Adrenal gland (tissue), 19 donors: ENCODE measurements around the gene GLB1L2. TPM values are rescaled to one million over a fixed set of nuclear protein-coding genes. Genes with fewer than 3 reads are reported as not detected.
"Not testable (repeated sequence)": the region's sequence is repeated elsewhere in the genome, so short reads cannot be mapped to it uniquely, and the experiment has no call there.

ENCODE experiments used
- DNase-seq, 7 donors: peaks; one replicate each; pipeline ENCODE4 v3.0.0-alpha.2; 2019 to 2020
- H3K27ac ChIP-seq, 5 donors: fragments of 200-600 bp; sonication (generic) in 4 of 5; 1 replicate in 3 of 5; 2 replicates in 2 of 5; pipeline versions ENCODE4 v1.5.1 to v1.8.0; 2016 to 2020; ENCODE audit warnings: mild to moderate bottlenecking in 1 of 5
- H3K27me3 ChIP-seq: fragments of 200-600 bp; 2 replicates; pipeline ENCODE4 v1.8.0; 2021
- H3K36me3 ChIP-seq, 2 donors: fragments of 200-600 bp; replicated peaks in 1 of 2; 1 replicate in 1 of 2; 2 replicates in 1 of 2; pipeline versions ENCODE4 v1.5.1 to v1.8.0; 2018 to 2022
- H3K4me1 ChIP-seq, 2 donors: fragments of 200-600 bp; replicated peaks in 1 of 2; 1 replicate in 1 of 2; 2 replicates in 1 of 2; pipeline versions ENCODE4 v1.5.1 to v1.8.0; 2018 to 2021
- H3K4me3 ChIP-seq, 4 donors: fragments of 200-600 bp; sonication (generic) in 3 of 4; one replicate each; pipeline ENCODE4 v1.5.1; 2016 to 2018
- H3K9me3 ChIP-seq, 3 donors: fragments of 200-600 bp; sonication (generic) in 1 of 3; replicated peaks in 1 of 3; 1 replicate in 2 of 3; 2 replicates in 1 of 3; pipeline versions ENCODE4 v1.5.1 to v1.8.0; 2016 to 2021
- CTCF ChIP-seq, 6 experiments: fragments of 450-650 bp in 4 of 6; fragments of 200-600 bp in 2 of 6; sonication (generic) in 1 of 6; IDR thresholded peaks; 1 replicate in 5 of 6; 2 replicates in 1 of 6; pipeline versions ENCODE4 v1.5.1 to v1.8.0; 2016 to 2021; ENCODE audit warnings: antibody characterized with exemption in 6 of 6, mild to moderate bottlenecking in 2 of 6, moderate library complexity in 1 of 6
- POLR2A ChIP-seq, 2 donors: fragments of 450-650 bp; IDR thresholded peaks; one replicate each; pipeline ENCODE4 v1.6.1; 2017; ENCODE audit warnings: antibody characterized with exemption in 2 of 2, mild to moderate bottlenecking in 2 of 2, moderate library complexity in 1 of 2
- WGBS, 4 donors: extraction: QIAGEN DNeasy Blood & Tissue Kit in 2 of 4; methylation state at CpG; one replicate each; pipeline versions ENCODE4 v1.1.5 to v1.1.7; 2013 to 2017; 5-methylcytosine and 5-hydroxymethylcytosine counted together
- intact Hi-C, 2 donors: fragments of 100-400 bp; cut with DNase I; formaldehyde crosslinking; loops; one replicate each; pipeline versions ENCODE4 v1.14.1 to v1.15.0; 2022 to 2023
- long read RNA-seq, 10 donors: library from polyadenylated mRNA in 3 of 10; unstranded in 2 of 10; stranded (forward) in 1 of 10; transcript quantifications; one replicate each; pipeline ENCODE4 v2.0.0 and lab custom pipeline, GENCODE V29; 2021 to 2026
- polyA plus RNA-seq, 3 donors: library from polyadenylated mRNA; stranded (reverse); fragments of 200-250 nt in 2 of 3; fragments of 350-450 nt in 1 of 3; fragmentation: Illumina TruSeq in 1 of 3; extraction: RNeasy Lipid Tissue Mini Kit (QIAGEN cat#74804) in 1 of 3; gene quantifications; one replicate each; pipeline ENCODE4 v1.2.3, GENCODE V29; 2013 to 2014
- total RNA-seq, 9 donors: library from RNA; depleted of rRNA in 4 of 9; stranded (reverse); fragments of >200 nt in 4 of 9; fragments of 120-200 nt in 1 of 9; fragmentation: NEBNext Ultra II Directional in 1 of 9; extraction: Animal tissue kit (Norgen Biotek cat#: 25700) in 1 of 9; gene quantifications; one replicate each; pipeline versions ENCODE4 v1.1.0 to v1.2.4, GENCODE V29; 2013 to 2023
- donor health status: healthy with polysubstance abuse.
- donor health status: Bipolar disorder and iron deficiency.
- donor health status: DM: yes; HTN: yes; CAD: no.
- donor health status: DM: no; HTN: no; CAD: no.
- donor health status: DM: no; HTN: no; CAD: no.
- donor health status: DM: yes; HTN: yes; CAD: no.

Gene GLB1L2
- total RNA-seq (1 to 10 TPM in 7 of 9 donors, under 1 TPM in 2; 0.66 to 8.1 (median 2.0) TPM), polyA plus RNA-seq (1 to 10 TPM; 2.4 to 3.6 (median 3.5) TPM)
- long read RNA-seq, donor 1, result 0 reads
- long read RNA-seq, donor 2, result 0 reads
- long read RNA-seq, donor 3, result 0 reads
- long read RNA-seq, donor 4, result 0 reads
- long read RNA-seq, donor 5, partial matches to known transcripts, result 4 of 20 reads
- long read RNA-seq, donor 5, other reads (novel, unspliced or antisense), result 16 of 20 reads
- long read RNA-seq, donor 6, partial matches to known transcripts, result 0 of 2 reads
- long read RNA-seq, donor 6, other reads (novel, unspliced or antisense), result 1 of 2 reads
- long read RNA-seq, donor 7, result 0 reads
- long read RNA-seq, donor 8, result 0 reads
- long read RNA-seq, donor 9, result 0 reads
- long read RNA-seq, donor 10, result 0 reads

- Histone ChIP-seq H3K4me3 (peak within 1 kb of the TSS in 2 of 4 donors; percentile 20 to 56), H3K27me3 (no peaks in the 10 kb centered on the region), H3K36me3 (no peaks in the 10 kb centered on the region), H3K9me3 (no peaks in the 10 kb centered on the region), H3K4me1 (peaks cover 12 to 13% of the 10 kb centered on the region in 2 donors), H3K27ac (no peak within 1 kb of the TSS)
- intact Hi-C loops, result no loop called here
- TF ChIP-seq POLR2A (IDR thresholded peaks at IDR 0.05), result no peak
- TF ChIP-seq CTCF (IDR thresholded peaks at IDR 0.05), result no peak
- 1% methylated on average over 18 to 80 of the region's 80 CpGs for WGBS, 4 donors
- DNase-seq, result peak; percentile 41 to 80 (median 79)
These were observed at the start of gene GLB1L2 for GRCh38 chr11:134331354-134332188. Gene GLB1L2, plus strand, starts transcription at chr11:134331988. Its CDS starts 74 bp downstream, at chr11:134332062.

GRCh38 chr11:134282121-134283045 is 49.4 kb upstream of the GLB1L2 start:
- WGBS, 4 donors, result 76 to 87% (median 82%) methylated on average over 17 to 22 of the region's 22 CpGs
- no peaks in the 10 kb centered on the region for H3K36me3 ChIP-seq
- no peaks in the 10 kb centered on the region for H3K4me1 ChIP-seq
- no peak overlapping the region for H3K4me3 ChIP-seq
- TF ChIP-seq POLR2A (IDR thresholded peaks at IDR 0.05) (no peak), CTCF (IDR thresholded peaks at IDR 0.05) (no peak)
- DNase-seq, result peak in 1 of 7 donors; percentile 24
- H3K27me3 ChIP-seq, result peaks cover 23% of the 10 kb centered on the region
- no peak overlapping the region for H3K27ac ChIP-seq
- no peaks in the 10 kb centered on the region for H3K9me3 ChIP-seq
- intact Hi-C loops, result no loop called here

GRCh38 chr11:134283461-134284230 is 48.1 kb upstream of the GLB1L2 start:
- 83 to 86% (median 85%) methylated on average over 9 to 16 of the region's 16 CpGs for WGBS, 4 donors
- Histone ChIP-seq H3K4me3 (no peak overlapping the region), H3K27me3 (peaks cover 10% of the 10 kb centered on the region), H3K27ac (no peak overlapping the region), H3K9me3 (no peaks in the 10 kb centered on the region), H3K36me3 (no peaks in the 10 kb centered on the region), H3K4me1 (no peaks in the 10 kb centered on the region)
- intact Hi-C loops, result no loop called here
- no peak for TF ChIP-seq POLR2A (IDR thresholded peaks at IDR 0.05)
- TF ChIP-seq CTCF (IDR thresholded peaks at IDR 0.05), result no peak
- DNase-seq, result no peak

- H3K36me3 ChIP-seq, H3K4me1 ChIP-seq, H3K27ac ChIP-seq, H3K27me3 ChIP-seq, intact Hi-C loops, DNase-seq, H3K4me3 ChIP-seq, H3K9me3 ChIP-seq: not testable (repeated sequence)
- 86 to 88% (median 87%) methylated on average over 5 of the region's 5 CpGs for WGBS, 4 donors
These were observed 47.4 kb upstream of the GLB1L2 start for GRCh38 chr11:134284349-134284748.
